ENCODE data around the gene MORN1. TPM values are rescaled to one million over a fixed set of nuclear protein-coding genes. Genes with fewer than 3 reads are reported as not detected.

The MORN1 gene
- total RNA-seq, 4 donors from 2014 or later, result 4.9 to 21.5 (median 15.9) TPM

GRCh38 chr1:2407991-2408275 lies 16.6 kb upstream of the MORN1 start:
- H3K27ac ChIP-seq, result no peak overlapping the region
- TF ChIP-seq CTCF (IDR thresholded peaks at IDR 0.05) (no peak), POLR2A (IDR thresholded peaks at IDR 0.05) (no peak)
- H3K36me3 ChIP-seq, result peaks cover 0 to 54% (median 0%) of the 10 kb centered on the region in 3 donors

GRCh38 chr1:2407166-2407990 lies 16.0 kb upstream of the MORN1 start:
- no peaks in the 10 kb centered on the region for H3K27me3 ChIP-seq
- no peak for TF ChIP-seq CTCF (IDR thresholded peaks at IDR 0.05)
- peaks cover 0 to 59% (median 0%) of the 10 kb centered on the region in 3 donors for H3K36me3 ChIP-seq
- no peak overlapping the region for H3K4me3 ChIP-seq
- H3K4me1 ChIP-seq, result peaks cover 0 to 8% (median 6%) of the 10 kb centered on the region in 4 donors
- no peak overlapping the region for H3K27ac ChIP-seq
- H3K9me3 ChIP-seq, result no peaks in the 10 kb centered on the region
- no peak for DNase-seq

More at GRCh38 chr1:2407991-2408275, 16.6 kb upstream of the MORN1 start:
- no peaks in the 10 kb centered on the region for H3K9me3 ChIP-seq
- no peak overlapping the region for H3K4me3 ChIP-seq
- no peaks in the 10 kb centered on the region for H3K27me3 ChIP-seq
- DNase-seq, result no peak
- H3K4me1 ChIP-seq, result peaks cover 0 to 8% (median 6%) of the 10 kb centered on the region in 4 donors

GRCh38 chr1:2406451-2407041 lies 15.2 kb upstream of the MORN1 start:
- H3K4me1 ChIP-seq, result peaks cover 0 to 2% (median 1%) of the 10 kb centered on the region in 4 donors
- TF ChIP-seq CTCF (IDR thresholded peaks at IDR 0.05) (no peak), POLR2A (IDR thresholded peaks at IDR 0.05) (no peak)
- no peaks in the 10 kb centered on the region for H3K27me3 ChIP-seq
- H3K9me3 ChIP-seq, result no peaks in the 10 kb centered on the region
- DNase-seq, result no peak
- no peak overlapping the region for H3K27ac ChIP-seq
- no peak overlapping the region for H3K4me3 ChIP-seq
- peaks cover 0 to 68% (median 0%) of the 10 kb centered on the region in 3 donors for H3K36me3 ChIP-seq

GRCh38 chr1:2405588-2406295 lies 14.4 kb upstream of the MORN1 start:
- peaks cover 0 to 73% (median 0%) of the 10 kb centered on the region in 3 donors for H3K36me3 ChIP-seq
- no peak for TF ChIP-seq CTCF (IDR thresholded peaks at IDR 0.05)
- TF ChIP-seq POLR2A (IDR thresholded peaks at IDR 0.05), result no peak
- no peaks in the 10 kb centered on the region for H3K9me3 ChIP-seq
- no peaks in the 10 kb centered on the region for H3K4me1 ChIP-seq
- no peak overlapping the region for H3K4me3 ChIP-seq
- H3K27ac ChIP-seq, result no peak overlapping the region
- no peak for DNase-seq
- no peaks in the 10 kb centered on the region for H3K27me3 ChIP-seq

GRCh38 chr1:2404890-2405511 lies 13.6 kb upstream of the MORN1 start:
- Histone ChIP-seq H3K27ac (no peak overlapping the region), H3K4me3 (no peak overlapping the region), H3K4me1 (no peaks in the 10 kb centered on the region), H3K27me3 (no peaks in the 10 kb centered on the region), H3K36me3 (peaks cover 0 to 80% (median 0%) of the 10 kb centered on the region in 3 donors), H3K9me3 (no peaks in the 10 kb centered on the region)
- DNase-seq, result no peak
- no peak for TF ChIP-seq CTCF (IDR thresholded peaks at IDR 0.05)
- TF ChIP-seq POLR2A (IDR thresholded peaks at IDR 0.05), result no peak
